ENCODE results near the gene KDM4B. TPM values are rescaled to one million over a fixed set of nuclear protein-coding genes. Genes with fewer than 3 reads are reported as not detected.

KDM4B gene
- total and polyA plus RNA-seq, 4 experiments from 2014 or later, result 3.2 to 50.4 (median 29.9) TPM

GRCh38 chr19:5002143-5002542 lies 33.2 kb downstream of the KDM4B start:
- H3K4me3 Mint-ChIP-seq, result no peak overlapping the region
- Histone ChIP-seq H3K27ac (ENCODE audit: low read depth, low read length) (no peak overlapping the region), H3K4me1 (ENCODE audit: insufficient read depth, low read length) (no peaks in the 10 kb centered on the region), H3K9me3 (ENCODE audit: control insufficient read depth in 1 of 2, low read length in 2 of 2) (no peaks in the 10 kb centered on the region), H3K36me3 (ENCODE audit: insufficient read depth, low read length) (no peaks in the 10 kb centered on the region), H3K27me3 (ENCODE audit: insufficient read depth, low read length) (no peaks in the 10 kb centered on the region), H3K4me3 (ENCODE audit: low read length in 2 of 2) (no peak overlapping the region)
- intact Hi-C loops (cut with micrococcal nuclease), result no loop called here
- H3K36me3 Mint-ChIP-seq, result peaks cover 5 to 10% of the 10 kb centered on the region in 2 donors
- ChIA-PET CTCF (ENCODE audit: partially characterized antibody) (interaction anchor here (0.5 to 2.2 kb wide), 9 partner anchors 12 to 725 kb away, joined by 3 to 11 read pairs (median 4); no protein-coding TSS in a partner anchor), POLR2A (ENCODE audit: partially characterized antibody) (no interaction called here)
- no peak for DNase-seq
- peaks cover 12 to 27% (median 17%) of the 10 kb centered on the region in 4 donors for H3K4me1 Mint-ChIP-seq
- peaks cover 0 to 3% (median 0%) of the 10 kb centered on the region in 8 donors for H3K9me3 Mint-ChIP-seq
- H3K27me3 Mint-ChIP-seq, result no peaks in the 10 kb centered on the region
- H3K27ac Mint-ChIP-seq, result peak overlapping the region in 1 of 7 donors; percentile 10

GRCh38 chr19:5003781-5004180 lies 34.9 kb downstream of the KDM4B start:
- no peaks in the 10 kb centered on the region for H3K9me3 ChIP-seq (ENCODE audit: control insufficient read depth in 1 of 2, low read length in 2 of 2)
- no peak for DNase-seq
- H3K36me3 ChIP-seq (ENCODE audit: insufficient read depth, low read length), result no peaks in the 10 kb centered on the region
- Mint-ChIP-seq H3K4me1 (peaks cover 12 to 23% (median 19%) of the 10 kb centered on the region in 4 donors), H3K4me3 (no peak overlapping the region), H3K27me3 (no peaks in the 10 kb centered on the region), H3K36me3 (peaks cover 9 to 17% of the 10 kb centered on the region in 2 donors), H3K27ac (no peak overlapping the region), H3K9me3 (peaks cover 0 to 8% (median 4%) of the 10 kb centered on the region in 8 donors)
- no peaks in the 10 kb centered on the region for H3K4me1 ChIP-seq (ENCODE audit: insufficient read depth, low read length)
- no peak overlapping the region for H3K4me3 ChIP-seq (ENCODE audit: low read length in 2 of 2)
- intact Hi-C loops (cut with micrococcal nuclease), result no loop called here
- CTCF ChIA-PET (ENCODE audit: partially characterized antibody), result interaction anchor here (2.2 kb wide), 1 partner anchor 27 kb away, joined by 5 read pairs; no protein-coding TSS in a partner anchor
- no peak overlapping the region for H3K27ac ChIP-seq (ENCODE audit: low read depth, low read length)
- POLR2A ChIA-PET (ENCODE audit: partially characterized antibody), result no interaction called here
- no peaks in the 10 kb centered on the region for H3K27me3 ChIP-seq (ENCODE audit: insufficient read depth, low read length)

- ChIA-PET POLR2A (ENCODE audit: partially characterized antibody) (no interaction called here), CTCF (ENCODE audit: partially characterized antibody) (interaction anchor here (1.1 kb wide), 1 partner anchor 9 kb away, joined by 3 read pairs; no protein-coding TSS in a partner anchor)
- Mint-ChIP-seq H3K27ac (peak overlapping the region in 1 of 7 donors; percentile 78), H3K9me3 (peaks cover 0 to 8% (median 4%) of the 10 kb centered on the region in 8 donors), H3K4me1 (peaks cover 12 to 22% (median 18%) of the 10 kb centered on the region in 4 donors), H3K4me3 (no peak overlapping the region), H3K36me3 (peaks cover 9 to 17% of the 10 kb centered on the region in 2 donors), H3K27me3 (no peaks in the 10 kb centered on the region)
- intact Hi-C loops (cut with micrococcal nuclease), result no loop called here
- Histone ChIP-seq H3K27ac (ENCODE audit: low read depth, low read length) (no peak overlapping the region), H3K4me3 (ENCODE audit: low read length in 2 of 2) (no peak overlapping the region), H3K9me3 (ENCODE audit: control insufficient read depth in 1 of 2, low read length in 2 of 2) (no peaks in the 10 kb centered on the region), H3K4me1 (ENCODE audit: insufficient read depth, low read length) (no peaks in the 10 kb centered on the region), H3K27me3 (ENCODE audit: insufficient read depth, low read length) (no peaks in the 10 kb centered on the region), H3K36me3 (ENCODE audit: insufficient read depth, low read length) (no peaks in the 10 kb centered on the region)
- no peak for DNase-seq
These were observed 36.2 kb downstream of the KDM4B start for GRCh38 chr19:5005096-5005495.

GRCh38 chr19:5006201-5006600 lies 37.3 kb downstream of the KDM4B start:
- Mint-ChIP-seq H3K4me3 (no peak overlapping the region), H3K36me3 (peaks cover 6 to 17% of the 10 kb centered on the region in 2 donors), H3K9me3 (peaks cover 0 to 8% (median 4%) of the 10 kb centered on the region in 8 donors), H3K27ac (no peak overlapping the region), H3K27me3 (no peaks in the 10 kb centered on the region), H3K4me1 (peaks cover 5 to 15% (median 14%) of the 10 kb centered on the region in 4 donors)
- Histone ChIP-seq H3K36me3 (ENCODE audit: insufficient read depth, low read length) (no peaks in the 10 kb centered on the region), H3K4me3 (ENCODE audit: low read length in 2 of 2) (no peak overlapping the region), H3K4me1 (ENCODE audit: insufficient read depth, low read length) (no peaks in the 10 kb centered on the region), H3K27me3 (ENCODE audit: insufficient read depth, low read length) (no peaks in the 10 kb centered on the region), H3K27ac (ENCODE audit: low read depth, low read length) (no peak overlapping the region), H3K9me3 (ENCODE audit: control insufficient read depth in 1 of 2, low read length in 2 of 2) (no peaks in the 10 kb centered on the region)
- ChIA-PET POLR2A (ENCODE audit: partially characterized antibody) (no interaction called here), CTCF (ENCODE audit: partially characterized antibody) (no interaction called here)
- intact Hi-C loops (cut with micrococcal nuclease), result no loop called here
- DNase-seq, result no peak

- Mint-ChIP-seq H3K27ac (no peak overlapping the region), H3K4me3 (no peak overlapping the region)
These were observed 37.9 kb downstream of the KDM4B start for GRCh38 chr19:5006821-5007220.

GRCh38 chr19:5011476-5012238 lies 42.7 kb downstream of the KDM4B start:
- DNase-seq, result no peak
- POLR2A ChIA-PET (ENCODE audit: partially characterized antibody), result no interaction called here
- H3K27me3 Mint-ChIP-seq, result no peaks in the 10 kb centered on the region

More at GRCh38 chr19:5006821-5007220, 37.9 kb downstream of the KDM4B start:
- ChIA-PET POLR2A (ENCODE audit: partially characterized antibody) (no interaction called here), CTCF (ENCODE audit: partially characterized antibody) (no interaction called here)
- H3K27ac ChIP-seq (ENCODE audit: low read depth, low read length), result no peak overlapping the region
- Mint-ChIP-seq H3K9me3 (peaks cover 0 to 8% (median 4%) of the 10 kb centered on the region in 8 donors), H3K4me1 (peaks cover 0 to 12% (median 10%) of the 10 kb centered on the region in 4 donors), H3K36me3 (peaks cover 6 to 17% of the 10 kb centered on the region in 2 donors), H3K27me3 (no peaks in the 10 kb centered on the region)
- no peaks in the 10 kb centered on the region for H3K36me3 ChIP-seq (ENCODE audit: insufficient read depth, low read length)
- intact Hi-C loops (cut with micrococcal nuclease), result no loop called here
- no peak overlapping the region for H3K4me3 ChIP-seq (ENCODE audit: low read length in 2 of 2)
- no peak for DNase-seq
- no peaks in the 10 kb centered on the region for H3K9me3 ChIP-seq (ENCODE audit: control insufficient read depth in 1 of 2, low read length in 2 of 2)
- H3K4me1 ChIP-seq (ENCODE audit: insufficient read depth, low read length), result no peaks in the 10 kb centered on the region
- H3K27me3 ChIP-seq (ENCODE audit: insufficient read depth, low read length), result no peaks in the 10 kb centered on the region

DNA sequence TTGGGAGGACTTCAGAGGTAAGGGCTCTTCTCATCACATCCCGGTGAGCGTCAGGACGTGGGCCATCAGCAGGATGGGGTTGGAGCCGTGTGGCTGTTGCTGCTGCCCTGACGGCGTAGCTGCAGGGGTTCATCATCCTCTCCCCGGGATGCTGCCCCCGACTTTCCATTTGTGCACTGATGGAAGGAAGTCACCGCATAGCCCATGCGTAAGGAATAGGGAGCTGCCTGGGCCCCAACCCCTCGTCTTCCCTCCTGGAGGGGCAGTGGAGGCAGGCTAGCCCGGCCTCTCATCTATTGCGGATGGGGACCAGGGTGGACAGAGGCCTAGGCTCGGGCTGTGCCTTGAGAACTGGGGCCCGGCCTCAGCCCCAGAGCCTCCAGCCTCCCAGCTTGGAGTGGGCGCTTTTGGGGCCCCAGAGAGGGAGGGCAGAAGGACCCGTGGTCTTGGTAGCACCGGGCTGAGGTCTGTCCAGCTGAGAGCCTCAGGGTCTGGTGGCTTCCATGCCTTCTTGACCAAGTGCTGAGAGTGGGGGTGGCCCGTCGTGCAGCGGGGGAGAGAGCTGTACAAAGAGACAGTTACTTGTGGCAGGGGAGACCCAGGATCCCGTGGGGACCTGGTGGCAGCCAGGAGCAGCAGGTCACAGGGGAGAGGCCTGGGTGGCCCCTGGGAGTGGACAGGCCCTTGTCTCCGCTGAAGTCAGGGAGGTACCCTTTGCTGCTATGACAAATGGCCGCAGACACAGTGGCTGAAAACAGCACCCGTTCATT lies 44.0 kb downstream of the KDM4B start:
- Histone ChIP-seq H3K4me3 (ENCODE audit: low read length in 2 of 2) (no peak overlapping the region), H3K27ac (ENCODE audit: low read depth, low read length) (no peak overlapping the region), H3K27me3 (ENCODE audit: insufficient read depth, low read length) (no peaks in the 10 kb centered on the region), H3K9me3 (ENCODE audit: control insufficient read depth in 1 of 2, low read length in 2 of 2) (no peaks in the 10 kb centered on the region), H3K36me3 (ENCODE audit: insufficient read depth, low read length) (peaks cover 5% of the 10 kb centered on the region), H3K4me1 (ENCODE audit: insufficient read depth, low read length) (no peaks in the 10 kb centered on the region)
- POLR2A ChIA-PET (ENCODE audit: partially characterized antibody), result no interaction called here
- CTCF ChIA-PET (ENCODE audit: partially characterized antibody), result no interaction called here
- DNase-seq, result no peak
- peaks cover 5 to 11% of the 10 kb centered on the region in 2 donors for H3K36me3 Mint-ChIP-seq
- intact Hi-C loops (cut with micrococcal nuclease), result no loop called here
- H3K27ac Mint-ChIP-seq, result no peak overlapping the region
- H3K4me1 Mint-ChIP-seq, result peaks cover 0 to 4% (median 3%) of the 10 kb centered on the region in 4 donors
- H3K27me3 Mint-ChIP-seq, result no peaks in the 10 kb centered on the region
- H3K4me3 Mint-ChIP-seq, result no peak overlapping the region
- H3K9me3 Mint-ChIP-seq, result peaks cover 0 to 5% (median 2%) of the 10 kb centered on the region in 8 donors

More at GRCh38 chr19:5011476-5012238, 42.7 kb downstream of the KDM4B start:
- H3K27me3 ChIP-seq (ENCODE audit: insufficient read depth, low read length), result no peaks in the 10 kb centered on the region
- intact Hi-C loops (cut with micrococcal nuclease), result no loop called here
- Mint-ChIP-seq H3K36me3 (peaks cover 9 to 14% of the 10 kb centered on the region in 2 donors), H3K9me3 (peaks cover 0 to 8% (median 4%) of the 10 kb centered on the region in 8 donors), H3K4me3 (no peak overlapping the region), H3K27ac (no peak overlapping the region), H3K4me1 (peaks cover 0 to 7% (median 2%) of the 10 kb centered on the region in 4 donors)
- H3K4me3 ChIP-seq (ENCODE audit: low read length in 2 of 2), result no peak overlapping the region
- no peaks in the 10 kb centered on the region for H3K4me1 ChIP-seq (ENCODE audit: insufficient read depth, low read length)
- CTCF ChIA-PET (ENCODE audit: partially characterized antibody), result no interaction called here
- H3K27ac ChIP-seq (ENCODE audit: low read depth, low read length), result no peak overlapping the region
- no peaks in the 10 kb centered on the region for H3K36me3 ChIP-seq (ENCODE audit: insufficient read depth, low read length)
- H3K9me3 ChIP-seq (ENCODE audit: control insufficient read depth in 1 of 2, low read length in 2 of 2), result no peaks in the 10 kb centered on the region

Data from CD4-positive, alpha-beta memory T cell (primary cell).